Measurements from ENCODE around the gene KSR1.

- no peak for TF ChIP-seq POLR2AphosphoS5 (IDR thresholded peaks at IDR 0.05; ENCODE audit: borderline replicate concordance, low read depth, low read length)
- no peak for TF ChIP-seq EZH2 (IDR thresholded peaks at IDR 0.05)
These were observed 146.6 kb downstream of the KSR1 start for GRCh38 chr17:27602721-27603420.
